Measurements from ENCODE around the gene PURB.
"Not testable (repeated sequence)": the region's sequence is repeated elsewhere in the genome, so short reads cannot be mapped to it uniquely, and the experiment has no call there.

DNA sequence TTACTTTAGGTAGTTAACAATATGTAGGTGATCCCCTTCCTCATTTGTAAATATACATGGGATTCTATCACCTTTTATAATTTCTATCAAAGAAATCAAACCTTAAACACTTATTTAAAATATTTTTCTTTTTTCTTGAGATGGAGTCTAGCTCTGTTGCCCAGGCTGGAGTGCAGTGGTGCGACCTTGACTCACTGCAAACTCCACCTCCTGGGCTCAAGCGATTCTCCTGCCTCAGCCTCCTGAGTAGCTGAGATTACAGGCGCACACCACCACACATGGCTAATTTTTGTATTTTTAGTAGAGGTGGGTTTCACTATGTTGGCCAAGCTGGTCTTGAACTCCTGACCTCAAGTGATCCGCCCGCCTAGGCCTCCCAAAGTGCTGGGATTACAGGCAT is 41.9 kb downstream of the PURB start:
- TF ChIP-seq, protein P1, sequence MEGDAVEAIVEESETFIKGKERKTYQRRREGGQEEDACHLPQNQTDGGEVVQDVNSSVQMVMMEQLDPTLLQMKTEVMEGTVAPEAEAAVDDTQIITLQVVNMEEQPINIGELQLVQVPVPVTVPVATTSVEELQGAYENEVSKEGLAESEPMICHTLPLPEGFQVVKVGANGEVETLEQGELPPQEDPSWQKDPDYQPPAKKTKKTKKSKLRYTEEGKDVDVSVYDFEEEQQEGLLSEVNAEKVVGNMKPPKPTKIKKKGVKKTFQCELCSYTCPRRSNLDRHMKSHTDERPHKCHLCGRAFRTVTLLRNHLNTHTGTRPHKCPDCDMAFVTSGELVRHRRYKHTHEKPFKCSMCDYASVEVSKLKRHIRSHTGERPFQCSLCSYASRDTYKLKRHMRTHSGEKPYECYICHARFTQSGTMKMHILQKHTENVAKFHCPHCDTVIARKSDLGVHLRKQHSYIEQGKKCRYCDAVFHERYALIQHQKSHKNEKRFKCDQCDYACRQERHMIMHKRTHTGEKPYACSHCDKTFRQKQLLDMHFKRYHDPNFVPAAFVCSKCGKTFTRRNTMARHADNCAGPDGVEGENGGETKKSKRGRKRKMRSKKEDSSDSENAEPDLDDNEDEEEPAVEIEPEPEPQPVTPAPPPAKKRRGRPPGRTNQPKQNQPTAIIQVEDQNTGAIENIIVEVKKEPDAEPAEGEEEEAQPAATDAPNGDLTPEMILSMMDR (conservative IDR thresholded peaks at IDR 0.05; ENCODE audit: low read depth, low read length), result not testable (repeated sequence)
- TF ChIP-seq EZH2phosphoT487 (IDR thresholded peaks at IDR 0.05; ENCODE audit: borderline replicate concordance, low read length), result not testable (repeated sequence)

Measured in PC-3 (cell line).